Left ventricle myocardium inferior (tissue), 1 donor: ENCODE data around the gene SPATA20. TPM values are rescaled to one million over a fixed set of nuclear protein-coding genes. Genes with fewer than 3 reads are reported as not detected.

Source experiments
- DNase-seq: peaks from one replicate; pipeline ENCODE4 v3.0.0-alpha.2; 2020
- H3K27ac ChIP-seq: fragments of 200-600 bp; replicated peaks from 2 replicates; pipeline ENCODE4 v1.8.0; 2021
- H3K27me3 ChIP-seq: fragments of 200-600 bp; 2 replicates; pipeline ENCODE4 v1.8.0; 2021; ENCODE audit warnings: low read depth
- H3K36me3 ChIP-seq: fragments of 200-600 bp; 2 replicates; pipeline ENCODE4 v1.8.0; 2021
- H3K4me1 ChIP-seq: fragments of 200-600 bp; 2 replicates; pipeline ENCODE4 v1.8.0; 2021
- H3K4me3 ChIP-seq: fragments of 200-600 bp; 2 replicates; pipeline ENCODE4 v1.8.0; 2021; ENCODE audit warnings: mild to moderate bottlenecking, moderate library complexity
- H3K9me3 ChIP-seq: fragments of 200-600 bp; replicated peaks from 2 replicates; pipeline ENCODE4 v1.8.0; 2021
- CTCF ChIP-seq: fragments of 200-600 bp; IDR thresholded peaks from 2 replicates; pipeline ENCODE4 v1.8.0; 2021; ENCODE audit warnings: antibody characterized with exemption, mild to moderate bottlenecking, borderline replicate concordance
- intact Hi-C: fragments of 100-400 bp; cut with micrococcal nuclease; formaldehyde crosslinking; loops from one replicate; pipeline ENCODE4 v1.11.0; 2022
- total RNA-seq: library from RNA; stranded (reverse); fragmentation: NEBNext Ultra II Directional; extraction: Animal tissue kit (Norgen Biotek cat#: 25700); gene quantifications from one replicate; pipeline ENCODE4 v1.2.1, GENCODE V29; 2021
- donor health status: DM: no; HTN: yes; CAD: no; lungs with severe emphysema.

The SPATA20 gene
- total RNA-seq, 1 donor from 2014 or later: 66.3 TPM

- Histone ChIP-seq H3K27ac (no peak overlapping the region), H3K4me1 (peaks cover 14% of the 10 kb centered on the region), H3K27me3 (peaks cover 37% of the 10 kb centered on the region), H3K4me3 (no peak overlapping the region), H3K9me3 (no peaks in the 10 kb centered on the region), H3K36me3 (no peaks in the 10 kb centered on the region)
- intact Hi-C loops: no loop called here
- no peak for TF ChIP-seq CTCF
- DNase-seq: no peak
Measured at GRCh38 chr17:50527949-50528474, 19.0 kb upstream of the SPATA20 start.

- Histone ChIP-seq H3K27ac (no peak overlapping the region), H3K27me3 (peaks cover 53% of the 10 kb centered on the region)
- intact Hi-C loops: no loop called here
Measured at GRCh38 chr17:50529849-50530248, 17.1 kb upstream of the SPATA20 start.

GRCh38 chr17:50531428-50532025 lies 15.4 kb upstream of the SPATA20 start:
- intact Hi-C loops: no loop called here

More at GRCh38 chr17:50529849-50530248, 17.1 kb upstream of the SPATA20 start:
- Histone ChIP-seq H3K36me3 (no peaks in the 10 kb centered on the region), H3K4me1 (peaks cover 29% of the 10 kb centered on the region), H3K4me3 (no peak overlapping the region), H3K9me3 (no peaks in the 10 kb centered on the region)
- no peak for TF ChIP-seq CTCF
- no peak for DNase-seq

GRCh38 chr17:50532452-50533024 lies 14.4 kb upstream of the SPATA20 start, which contains the start of gene EPN3:
TSS of gene EPN3 (plus strand) at chr17:50532735. CDS start at chr17:50536557, 3,822 bp downstream.
- H3K9me3 ChIP-seq: no peaks in the 10 kb centered on the region
- peaks cover 35% of the 10 kb centered on the region for H3K4me1 ChIP-seq
- intact Hi-C loops: no loop called here
- peaks cover 11% of the 10 kb centered on the region for H3K36me3 ChIP-seq
- TF ChIP-seq CTCF: no peak
- peaks cover 53% of the 10 kb centered on the region for H3K27me3 ChIP-seq
- H3K27ac ChIP-seq: peak within 1 kb of the TSS; percentile 90
- peak within 1 kb of the TSS; percentile 71 for H3K4me3 ChIP-seq
- DNase-seq: no peak

More at GRCh38 chr17:50531428-50532025, 15.4 kb upstream of the SPATA20 start:
- no peak overlapping the region for H3K4me3 ChIP-seq
- peaks cover 35% of the 10 kb centered on the region for H3K4me1 ChIP-seq
- no peaks in the 10 kb centered on the region for H3K9me3 ChIP-seq
- TF ChIP-seq CTCF: no peak
- peaks cover 53% of the 10 kb centered on the region for H3K27me3 ChIP-seq
- DNase-seq: no peak
- no peak overlapping the region for H3K27ac ChIP-seq
- H3K36me3 ChIP-seq: peaks cover 2% of the 10 kb centered on the region

GRCh38 chr17:50533185-50533584 lies 13.8 kb upstream of the SPATA20 start:
- no peak for TF ChIP-seq CTCF
- Histone ChIP-seq H3K36me3 (peaks cover 18% of the 10 kb centered on the region), H3K27me3 (peaks cover 53% of the 10 kb centered on the region), H3K9me3 (no peaks in the 10 kb centered on the region), H3K27ac (peak overlapping the region; percentile 90), H3K4me3 (peak overlapping the region; percentile 71), H3K4me1 (peaks cover 35% of the 10 kb centered on the region)
- DNase-seq: no peak
- intact Hi-C loops: no loop called here
